ENCODE results near the gene LRP3.

DNA sequence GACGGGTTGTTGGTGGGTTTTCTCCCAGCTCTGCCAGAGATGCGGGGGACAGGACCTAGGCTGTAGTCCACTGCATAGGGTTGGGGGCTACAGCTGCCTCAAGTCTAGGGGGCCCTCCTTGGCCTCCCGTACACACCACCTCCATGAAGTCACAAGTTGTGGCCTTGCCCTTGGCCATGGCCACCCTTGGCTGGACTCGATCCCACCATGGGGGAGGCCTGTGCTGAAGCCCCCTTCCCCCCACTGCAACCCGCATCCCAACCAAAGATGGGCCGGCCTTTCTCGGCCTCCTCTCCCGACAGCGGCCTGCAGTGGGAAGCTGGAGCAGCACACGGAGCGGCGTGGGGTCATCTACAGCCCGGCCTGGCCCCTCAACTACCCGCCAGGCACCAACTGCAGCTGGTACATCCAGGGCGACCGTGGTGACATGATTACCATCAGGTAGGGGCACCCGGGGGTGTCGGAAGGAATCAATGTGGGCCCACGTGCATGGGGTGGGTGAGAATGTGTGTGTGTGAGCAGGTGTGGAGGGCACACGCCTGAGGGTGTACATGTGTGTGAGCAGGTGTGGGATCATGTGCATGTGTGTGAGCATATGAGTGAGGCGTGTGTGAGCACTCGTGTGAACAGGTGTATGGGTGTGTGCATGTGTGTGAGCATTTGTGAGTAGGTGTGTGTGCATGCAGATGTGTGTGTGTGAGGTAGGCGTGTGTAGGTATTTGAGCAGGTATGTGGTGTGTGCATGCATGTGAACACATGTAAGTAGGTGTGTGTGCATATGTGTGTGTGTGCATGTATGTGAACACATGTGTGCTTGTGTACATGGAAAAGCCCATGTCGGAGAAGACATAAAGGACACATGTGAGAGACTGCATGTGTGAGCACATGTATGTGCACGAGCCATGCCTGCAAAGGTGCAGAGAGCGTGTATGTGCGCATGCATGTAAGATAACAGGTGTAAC is 8.7 kb downstream of the LRP3 start:
- TF ChIP-seq, protein P1, sequence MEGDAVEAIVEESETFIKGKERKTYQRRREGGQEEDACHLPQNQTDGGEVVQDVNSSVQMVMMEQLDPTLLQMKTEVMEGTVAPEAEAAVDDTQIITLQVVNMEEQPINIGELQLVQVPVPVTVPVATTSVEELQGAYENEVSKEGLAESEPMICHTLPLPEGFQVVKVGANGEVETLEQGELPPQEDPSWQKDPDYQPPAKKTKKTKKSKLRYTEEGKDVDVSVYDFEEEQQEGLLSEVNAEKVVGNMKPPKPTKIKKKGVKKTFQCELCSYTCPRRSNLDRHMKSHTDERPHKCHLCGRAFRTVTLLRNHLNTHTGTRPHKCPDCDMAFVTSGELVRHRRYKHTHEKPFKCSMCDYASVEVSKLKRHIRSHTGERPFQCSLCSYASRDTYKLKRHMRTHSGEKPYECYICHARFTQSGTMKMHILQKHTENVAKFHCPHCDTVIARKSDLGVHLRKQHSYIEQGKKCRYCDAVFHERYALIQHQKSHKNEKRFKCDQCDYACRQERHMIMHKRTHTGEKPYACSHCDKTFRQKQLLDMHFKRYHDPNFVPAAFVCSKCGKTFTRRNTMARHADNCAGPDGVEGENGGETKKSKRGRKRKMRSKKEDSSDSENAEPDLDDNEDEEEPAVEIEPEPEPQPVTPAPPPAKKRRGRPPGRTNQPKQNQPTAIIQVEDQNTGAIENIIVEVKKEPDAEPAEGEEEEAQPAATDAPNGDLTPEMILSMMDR (IDR thresholded peaks at IDR 0.05; ENCODE audit: low read depth, low read length, poor library complexity, severe bottlenecking), result no peak
- no peak for TF ChIP-seq EZH2phosphoT487 (IDR thresholded peaks at IDR 0.05; ENCODE audit: borderline replicate concordance, low read length)

Measured in DOHH2 (cell line).